Left forelimb (tissue), 1 donor: ENCODE data around the gene DPP3.
A peak's percentile ranks its signal among the peaks of the same experiment; 100 is the strongest.
"Not testable (repeated sequence)": the region's sequence is repeated elsewhere in the genome, so short reads cannot be mapped to it uniquely, and the experiment has no call there.

Experiments used
- DNase-seq: peaks from one replicate; pipeline ENCODE4 v3.0.0-alpha.2; 2018; ENCODE audit warnings: low spot score

DPP3 gene

GRCh38 chr11:66532784-66533183, 52.5 kb downstream of the DPP3 start:
- no peak for DNase-seq

DNA sequence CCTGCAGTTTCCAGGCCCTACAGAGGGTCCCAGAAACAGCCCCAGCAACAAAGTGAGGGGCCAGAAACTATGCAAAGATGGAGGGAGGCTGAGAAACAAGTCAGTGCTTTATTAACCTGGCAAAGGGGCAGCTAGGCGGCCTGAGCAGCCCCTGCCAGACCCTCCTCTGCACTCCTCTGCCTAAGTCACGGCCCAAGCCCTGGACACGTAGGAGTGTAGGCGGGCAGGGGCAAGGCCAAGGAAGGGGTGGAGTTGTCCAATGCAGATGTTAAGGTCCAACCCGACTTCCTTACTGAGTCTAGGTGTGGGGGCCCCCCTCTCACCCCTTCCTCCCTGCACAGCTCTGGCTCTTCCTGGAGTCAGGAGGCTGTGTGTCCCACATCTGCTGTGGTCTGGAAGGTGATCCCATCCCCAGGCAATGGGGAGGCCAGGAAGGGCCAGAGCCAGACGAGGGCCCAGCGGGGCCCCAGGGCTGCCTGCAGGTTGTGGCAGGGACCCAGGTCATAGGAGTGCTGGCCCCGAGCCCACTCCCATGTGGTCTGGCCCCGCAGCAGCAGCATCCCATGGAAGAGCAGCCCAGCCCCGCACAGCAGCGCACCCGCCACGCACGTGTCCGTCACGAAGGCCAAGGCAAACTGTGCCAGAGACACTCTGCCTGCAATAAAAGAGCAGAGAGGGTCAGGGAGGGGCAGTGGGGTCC, 59.1 kb downstream of the DPP3 start:
- DNase-seq = peak; percentile 56

DNA sequence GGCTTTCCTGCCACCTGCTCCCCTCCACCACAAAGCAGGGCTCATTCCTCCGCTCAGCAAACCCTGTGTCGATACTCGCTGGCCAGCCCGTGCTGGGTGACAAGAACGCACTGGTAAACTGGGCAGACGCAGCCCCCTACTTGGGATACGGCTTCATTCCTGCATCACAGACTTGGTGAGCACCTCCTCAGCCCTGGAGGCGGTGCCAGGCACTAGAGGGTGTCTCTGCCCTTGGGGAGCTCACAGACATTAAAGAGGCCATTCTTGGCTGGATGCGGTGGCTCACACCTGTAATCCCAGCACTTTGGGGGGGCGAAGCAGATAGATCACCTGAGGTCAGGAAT, 59.6 kb downstream of the DPP3 start:
- DNase-seq = peak; percentile 57

DNA sequence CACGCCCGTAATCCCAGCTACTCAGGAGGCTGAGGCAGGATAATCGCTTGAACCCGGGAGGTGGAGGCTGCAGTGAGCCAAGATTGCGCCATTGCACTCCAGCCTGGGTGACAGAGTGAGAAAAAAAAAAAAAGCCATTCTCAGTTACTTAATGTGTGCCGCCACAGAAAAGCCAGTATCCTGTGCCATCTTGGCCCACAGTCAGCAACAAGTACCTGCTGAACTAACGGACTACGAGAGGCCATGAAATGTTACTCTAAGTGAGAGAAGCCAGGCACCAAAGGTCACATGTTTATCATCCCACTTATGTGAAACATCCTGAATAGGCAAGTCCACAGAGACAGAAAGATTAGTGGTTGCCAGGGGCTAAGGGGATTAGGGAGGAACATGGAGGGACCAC, 60.4 kb downstream of the DPP3 start:
- not testable (repeated sequence) for DNase-seq

DNA sequence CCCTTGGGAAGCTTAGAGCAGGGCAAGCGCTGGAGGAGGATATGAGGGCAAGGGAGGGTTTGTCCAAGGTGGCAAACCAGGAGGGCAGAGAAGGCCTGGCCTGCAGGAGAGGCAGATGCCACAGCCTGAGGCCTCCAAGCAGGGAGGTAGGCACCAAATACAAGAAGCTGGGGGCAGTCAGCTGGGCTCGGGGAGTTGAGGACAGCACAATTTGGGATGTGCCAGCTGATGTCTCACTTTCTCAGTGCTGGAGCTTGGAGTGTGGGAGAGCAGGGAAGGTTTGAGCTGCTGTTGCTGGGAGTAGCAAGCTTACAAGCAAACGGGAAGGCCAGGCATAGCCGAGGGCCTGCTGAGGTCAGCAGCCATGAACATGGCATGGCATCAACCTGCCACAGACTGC, 61.7 kb downstream of the DPP3 start:
- no peak for DNase-seq

- no peak for DNase-seq
Observed at GRCh38 chr11:66542362-66542761, 62.1 kb downstream of the DPP3 start.

- no peak for DNase-seq
Observed at GRCh38 chr11:66543263-66544107, 63.3 kb downstream of the DPP3 start.

DNA sequence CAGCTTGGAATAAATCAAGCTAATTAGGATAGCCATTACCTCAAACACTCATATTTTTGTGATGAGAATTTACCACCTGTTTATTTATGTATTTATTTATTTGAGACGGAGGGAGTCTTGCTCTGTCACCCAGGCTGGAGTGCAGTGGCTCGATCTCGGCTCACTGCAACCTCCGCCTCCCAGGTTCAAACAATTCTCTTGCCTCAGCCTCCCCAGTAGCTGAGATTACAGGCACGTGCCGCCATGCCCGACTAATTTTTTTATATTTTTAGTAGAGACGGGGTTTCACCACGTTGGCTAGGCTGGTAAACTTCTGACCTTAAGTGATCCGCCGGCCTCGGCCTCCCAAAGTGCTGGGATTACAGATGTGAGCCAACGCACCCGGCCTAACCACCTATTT, 64.7 kb downstream of the DPP3 start:
- not testable (repeated sequence) for DNase-seq

DNA sequence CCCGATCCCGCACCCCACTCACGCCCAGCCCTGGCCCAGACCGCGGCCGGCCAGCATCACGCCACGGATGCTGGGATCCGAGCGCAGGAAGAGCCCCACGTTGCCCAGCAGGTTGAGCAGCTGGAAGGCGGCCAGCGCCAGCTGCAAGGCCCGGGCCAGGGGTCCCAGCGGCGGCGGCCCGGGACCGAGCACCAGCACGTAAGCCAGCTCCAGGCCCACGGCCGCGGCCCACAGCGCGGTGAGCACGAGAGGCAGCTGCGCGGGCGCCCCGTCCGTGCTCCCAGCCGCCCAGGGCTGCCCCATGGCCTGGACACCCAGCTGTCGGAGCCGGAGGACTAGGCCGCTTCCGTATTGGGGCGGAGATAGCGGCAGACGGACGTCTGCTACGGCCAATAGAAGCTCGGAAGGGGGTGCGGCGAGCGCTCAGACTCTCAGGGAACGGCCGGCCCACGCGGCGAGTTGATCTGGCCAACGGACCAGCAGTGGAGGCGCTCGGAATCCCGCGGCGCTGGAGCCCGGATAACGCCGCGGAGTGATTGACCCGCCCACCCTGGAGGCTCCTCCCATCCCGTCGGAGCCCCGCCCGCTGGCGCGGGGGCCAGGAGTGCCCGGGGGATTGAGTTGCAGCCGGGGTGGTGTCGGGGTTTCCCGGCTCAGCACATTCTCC, 65.6 kb downstream of the DPP3 start, which contains the start of gene ZDHHC24:
ZDHHC24 (minus strand) TSS at position 348 of the 667 bp plus-strand sequence; CDS start at position 303, 45 bp downstream.
- DNase-seq = peak; percentile 94

GRCh38 chr11:66546368-66546965, 66.2 kb downstream of the DPP3 start, which contains the start of gene ACTN3:
ACTN3 (plus strand) TSS chr11:66546903; CDS start chr11:66546938, 35 bp downstream.
- DNase-seq = no peak

DNA sequence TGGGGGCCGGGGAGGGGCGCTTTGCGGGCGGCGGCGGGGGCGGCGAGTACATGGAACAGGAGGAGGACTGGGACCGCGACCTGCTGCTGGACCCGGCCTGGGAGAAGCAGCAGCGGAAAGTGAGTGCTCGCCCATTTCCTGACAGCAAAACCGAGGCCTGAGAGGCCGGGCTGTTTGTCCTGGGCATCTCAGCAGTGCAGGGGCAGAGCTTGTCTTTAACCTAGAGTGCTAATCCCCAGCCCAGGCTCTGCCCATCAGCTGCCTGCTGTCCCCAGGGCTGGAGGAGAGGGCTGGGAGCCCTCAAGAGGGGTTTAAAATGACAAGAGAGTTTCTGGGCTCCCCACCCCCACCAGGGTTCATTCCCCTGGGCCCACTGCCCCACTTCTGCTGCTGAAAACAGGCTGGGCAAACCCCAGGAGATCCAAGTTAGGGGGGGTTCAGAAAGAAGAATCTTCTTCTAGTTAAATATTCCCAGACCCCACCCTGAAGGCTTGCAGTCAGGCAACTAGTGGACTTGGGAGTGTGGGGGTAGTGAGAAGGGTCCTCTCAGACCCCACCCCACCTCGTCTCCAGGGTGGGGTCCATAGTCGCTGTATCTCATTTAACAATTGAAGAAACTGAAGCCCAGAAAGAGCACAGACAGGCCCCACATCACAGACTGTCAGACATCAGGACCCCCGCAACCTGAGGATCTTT, 66.9 kb downstream of the DPP3 start:
- no peak for DNase-seq

- no peak for DNase-seq
Observed at GRCh38 chr11:66547662-66548009, 67.4 kb downstream of the DPP3 start.

DNA sequence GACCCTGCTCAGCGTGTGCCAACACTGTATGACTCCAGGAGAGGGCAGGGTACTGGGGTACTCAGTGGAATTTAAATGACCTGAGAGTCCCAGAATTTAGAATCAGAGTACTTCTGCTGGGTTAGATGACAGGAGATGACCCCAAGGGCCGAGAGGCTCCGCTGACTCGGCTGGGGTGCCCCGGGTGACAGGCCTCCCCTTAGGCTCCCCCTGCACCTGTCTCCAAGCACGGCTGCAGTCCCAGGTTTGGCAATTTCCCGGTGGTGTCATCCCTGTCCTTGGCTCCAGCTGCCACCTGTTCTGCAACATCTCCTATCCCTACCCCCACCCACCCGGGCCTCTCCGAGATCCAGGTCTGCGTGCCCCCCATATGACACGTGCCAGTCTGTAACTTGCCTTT, 67.8 kb downstream of the DPP3 start:
- no peak for DNase-seq

- DNase-seq = no peak
Observed at GRCh38 chr11:66548774-66549630, 68.8 kb downstream of the DPP3 start.

GRCh38 chr11:66549696-66550095, 69.5 kb downstream of the DPP3 start:
- DNase-seq = no peak

GRCh38 chr11:66550887-66551286, 70.7 kb downstream of the DPP3 start:
- DNase-seq = no peak

- DNase-seq = no peak
Observed at GRCh38 chr11:66554602-66555001, 74.4 kb downstream of the DPP3 start.

DNA sequence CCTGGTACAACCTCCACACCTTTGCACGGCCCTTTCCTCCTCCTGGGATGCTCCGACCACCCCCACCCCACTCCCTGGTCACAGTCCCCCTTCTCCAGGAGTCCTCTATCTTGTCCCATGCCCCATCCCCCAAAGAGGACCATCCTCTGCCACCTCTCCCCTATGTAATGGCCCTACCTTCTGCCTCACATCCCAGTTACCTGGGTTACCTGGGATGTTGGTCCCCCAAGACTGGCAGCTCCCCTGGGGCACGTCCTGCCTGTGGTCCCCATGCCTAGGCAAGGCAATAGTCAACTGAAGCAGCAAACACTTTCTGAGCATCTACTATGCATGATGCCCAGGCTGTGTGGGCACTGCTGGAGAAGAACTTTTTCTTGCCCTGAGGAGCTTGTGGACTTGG, 75.2 kb downstream of the DPP3 start:
- no peak for DNase-seq

- DNase-seq = no peak
Observed at GRCh38 chr11:66556086-66556485, 75.9 kb downstream of the DPP3 start.

GRCh38 chr11:66557733-66558326, 77.6 kb downstream of the DPP3 start:
- DNase-seq = no peak
